ENCODE data around the gene CUTA. TPM values are rescaled to one million over a fixed set of nuclear protein-coding genes. Genes with fewer than 3 reads are reported as not detected.
"Not testable (repeated sequence)": the region's sequence is repeated elsewhere in the genome, so short reads cannot be mapped to it uniquely, and the experiment has no call there.

The CUTA gene
- total RNA-seq, 1 experiment from 2014 or later: 186 TPM

GRCh38 chr6:33399881-33400280 is 18.0 kb downstream of the CUTA start:
- POLR2A ChIA-PET; H3K9me2 ChIP-seq (ENCODE audit: insufficient read depth); H3K4me2 ChIP-seq (ENCODE audit: low read length); ATAC-seq; RAD21 ChIA-PET (ENCODE audit: low non-redundant PET in 1 of 2, low total read pairs in 2 of 2, uncharacterized antibody in 2 of 2, unreplicated experiment in 2 of 2); H2AFZ ChIP-seq (ENCODE audit: low read depth, low read length, poor library complexity, severe bottlenecking); CTCF ChIA-PET; H3K27ac ChIP-seq (ENCODE audit: low read depth, low read length); intact Hi-C loops (cut with micrococcal nuclease); H3K4me3 ChIP-seq (replicated peaks in 1 of 2; ENCODE audit: low read depth in 1 of 2, low read length in 2 of 2); H3K9me3 ChIP-seq (ENCODE audit: control insufficient read depth in 1 of 2, insufficient read depth in 1 of 2, low read depth in 1 of 2, low read length in 2 of 2); H3K4me1 ChIP-seq (ENCODE audit: control insufficient read depth in 1 of 2, insufficient read depth in 2 of 2, low read length in 2 of 2); BruUV-seq (replicated peaks); H3K9ac ChIP-seq (ENCODE audit: low read length); H4K20me1 ChIP-seq (ENCODE audit: insufficient read depth); H3K27me3 ChIP-seq (ENCODE audit: insufficient read depth, low read length); DNase-seq (ENCODE audit: low read depth, low spot score): not testable (repeated sequence)
- Histone ChIP-seq H3K36me3 (ENCODE audit: control insufficient read depth in 1 of 2, insufficient read depth in 2 of 2, low read length in 2 of 2) (peaks cover 35 to 50% of the 10 kb centered on the region in 2 experiments), H3K79me2 (ENCODE audit: insufficient read depth, low read length) (peaks cover 62% of the 10 kb centered on the region)

- BruUV-seq (replicated peaks); DNase-seq (ENCODE audit: low read depth, low spot score); H3K9me3 ChIP-seq (ENCODE audit: control insufficient read depth in 1 of 2, insufficient read depth in 1 of 2, low read depth in 1 of 2, low read length in 2 of 2); H3K4me2 ChIP-seq (ENCODE audit: low read length); H3K4me3 ChIP-seq (replicated peaks in 1 of 2; ENCODE audit: low read depth in 1 of 2, low read length in 2 of 2); intact Hi-C loops (cut with micrococcal nuclease); H3K9ac ChIP-seq (ENCODE audit: low read length); POLR2A ChIA-PET; H3K4me1 ChIP-seq (ENCODE audit: control insufficient read depth in 1 of 2, insufficient read depth in 2 of 2, low read length in 2 of 2); H3K9me2 ChIP-seq (ENCODE audit: insufficient read depth); CTCF ChIA-PET; H3K27me3 ChIP-seq (ENCODE audit: insufficient read depth, low read length); H3K27ac ChIP-seq (ENCODE audit: low read depth, low read length); ATAC-seq; H2AFZ ChIP-seq (ENCODE audit: low read depth, low read length, poor library complexity, severe bottlenecking); H4K20me1 ChIP-seq (ENCODE audit: insufficient read depth): not testable (repeated sequence)
- RAD21 ChIA-PET (ENCODE audit: low non-redundant PET in 1 of 2, low total read pairs in 2 of 2, uncharacterized antibody in 2 of 2, unreplicated experiment in 2 of 2): interaction anchor here in 1 of 2 experiments (0.7 kb wide), 1 partner anchor 399 kb away, joined by 3 read pairs; no protein-coding TSS in a partner anchor
- peaks cover 75% of the 10 kb centered on the region for H3K79me2 ChIP-seq (ENCODE audit: insufficient read depth, low read length)
- H3K36me3 ChIP-seq (ENCODE audit: control insufficient read depth in 1 of 2, insufficient read depth in 2 of 2, low read length in 2 of 2): peaks cover 25 to 43% of the 10 kb centered on the region in 2 experiments; a peak in 3 of 4 replicates
Measured at GRCh38 chr6:33398601-33399000, 19.3 kb downstream of the CUTA start.

- Histone ChIP-seq H3K27ac (ENCODE audit: low read depth, low read length) (no peak overlapping the region), H3K36me3 (ENCODE audit: control insufficient read depth in 1 of 2, insufficient read depth in 2 of 2, low read length in 2 of 2) (peaks cover 21 to 32% of the 10 kb centered on the region in 2 experiments; a peak in 3 of 4 replicates), H3K4me1 (ENCODE audit: control insufficient read depth in 1 of 2, insufficient read depth in 2 of 2, low read length in 2 of 2) (peaks cover 7 to 19% of the 10 kb centered on the region in 2 experiments), H3K9ac (ENCODE audit: low read length) (no peak overlapping the region), H3K27me3 (ENCODE audit: insufficient read depth, low read length) (no peaks in the 10 kb centered on the region), H3K4me3 (replicated peaks in 1 of 2; ENCODE audit: low read depth in 1 of 2, low read length in 2 of 2) (no peak overlapping the region), H3K9me2 (ENCODE audit: insufficient read depth) (no peaks in the 10 kb centered on the region), H3K79me2 (ENCODE audit: insufficient read depth, low read length) (peaks cover 86% of the 10 kb centered on the region), H3K4me2 (ENCODE audit: low read length) (no peak overlapping the region), H4K20me1 (ENCODE audit: insufficient read depth) (no peaks in the 10 kb centered on the region; the same call in 1 of the 2 replicates), H2AFZ (ENCODE audit: low read depth, low read length, poor library complexity, severe bottlenecking) (no peak overlapping the region), H3K9me3 (ENCODE audit: control insufficient read depth in 1 of 2, insufficient read depth in 1 of 2, low read depth in 1 of 2, low read length in 2 of 2) (no peaks in the 10 kb centered on the region)
- ChIA-PET RAD21 (ENCODE audit: low non-redundant PET in 1 of 2, low total read pairs in 2 of 2, uncharacterized antibody in 2 of 2, unreplicated experiment in 2 of 2) (no interaction called here), POLR2A (no interaction called here), CTCF (no interaction called here)
- no peak for DNase-seq (ENCODE audit: low read depth, low spot score)
- TF ChIP-seq REST (IDR thresholded peaks at IDR 0.05; ENCODE audit: low read depth) (no peak), ZNF274 (IDR thresholded peaks at IDR 0.05; ENCODE audit: low read depth, low read length) (no peak), CEBPB (IDR thresholded peaks at IDR 0.05; ENCODE audit: low read depth) (no peak), SP1 (IDR thresholded peaks at IDR 0.05; ENCODE audit: low read depth) (no peak)
- intact Hi-C loops (cut with micrococcal nuclease): no loop called here
- BruUV-seq (replicated peaks): no TSS peak
- no peak for ATAC-seq
Measured at GRCh38 chr6:33397541-33397940, 20.4 kb downstream of the CUTA start.
